Measurements from ENCODE around the gene CDT1.

GRCh38 chr16:88815901-88816589, 12.5 kb downstream of the CDT1 start:
- TF ChIP-seq CTCF (IDR thresholded peaks at IDR 0.05) (peak; percentile 44 to 83 (median 71)), POLR2A (IDR thresholded peaks at IDR 0.05) (no peak)
